ACC112 (cell line): ENCODE measurements around the gene VGLL4.

Experiments
- H2AFZ ChIP-seq: fragments of 200-600 bp; sonication (generic); one replicate; pipeline ENCODE4 v1.6.0; 2017; ENCODE audit warnings: antibody characterized with exemption, low read length; ENCODE audit not compliant: unreplicated experiment
- H3K27ac ChIP-seq: fragments of 200-600 bp; sonication (generic); 2 replicates; pipeline ENCODE4 v1.5.1; 2014; ENCODE audit warnings: low read depth, mild to moderate bottlenecking, antibody characterized with exemption, low read length, moderate library complexity
- H3K27me3 ChIP-seq: fragments of 200-600 bp; sonication (generic); 2 replicates; pipeline ENCODE4 v1.6.1; 2014; ENCODE audit warnings: mild to moderate bottlenecking, antibody characterized with exemption, low read length, moderate library complexity, mixed read lengths; ENCODE audit not compliant: insufficient read depth
- H3K36me3 ChIP-seq: fragments of 200-600 bp; sonication (generic); 2 replicates; pipeline ENCODE4 v1.6.1; 2016; ENCODE audit warnings: mild to moderate bottlenecking, antibody characterized with exemption, low read length, moderate library complexity, mixed read lengths; ENCODE audit not compliant: insufficient read depth
- H3K4me1 ChIP-seq: fragments of 200-600 bp; sonication (generic); one replicate; pipeline ENCODE4 v1.6.1; 2016; ENCODE audit warnings: low read length, mixed read lengths; ENCODE audit not compliant: insufficient read depth, unreplicated experiment, control insufficient read depth
- H3K4me3 ChIP-seq: fragments of 200-600 bp; sonication (generic); 2 replicates; pipeline ENCODE4 v1.5.1; 2014; ENCODE audit warnings: mild to moderate bottlenecking, low read depth, low read length
- H3K79me2 ChIP-seq: fragments of 200-600 bp; sonication (generic); one replicate; pipeline ENCODE4 v1.6.0; 2016; ENCODE audit warnings: low read length; ENCODE audit not compliant: control insufficient read depth, unreplicated experiment, insufficient read depth

VGLL4 gene

DNA sequence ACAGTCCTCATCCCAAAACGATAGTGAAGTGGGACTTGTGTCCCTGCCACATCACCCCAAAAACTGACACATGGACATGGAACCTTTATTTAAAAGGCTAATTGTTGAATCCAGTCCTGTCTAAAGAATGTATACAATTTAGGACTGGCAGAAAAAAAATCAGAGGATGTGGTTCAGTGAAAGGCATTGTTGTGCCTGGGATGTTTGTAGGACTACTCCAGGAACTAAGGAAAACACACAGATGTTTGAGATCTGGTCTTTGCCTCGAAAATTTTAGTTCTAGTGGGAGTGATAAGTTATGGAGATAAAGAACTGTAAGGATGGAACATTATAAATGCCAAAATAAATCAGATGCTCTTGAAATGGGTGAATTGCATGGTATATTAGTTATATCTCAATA is 27.2 kb downstream of the VGLL4 start:
- Histone ChIP-seq H3K36me3 (no peaks in the 10 kb centered on the region), H3K4me1 (no peaks in the 10 kb centered on the region), H2AFZ (no peak overlapping the region), H3K79me2 (peaks cover 98% of the 10 kb centered on the region), H3K27me3 (no peaks in the 10 kb centered on the region), H3K27ac (no peak overlapping the region), H3K4me3 (no peak overlapping the region)

DNA sequence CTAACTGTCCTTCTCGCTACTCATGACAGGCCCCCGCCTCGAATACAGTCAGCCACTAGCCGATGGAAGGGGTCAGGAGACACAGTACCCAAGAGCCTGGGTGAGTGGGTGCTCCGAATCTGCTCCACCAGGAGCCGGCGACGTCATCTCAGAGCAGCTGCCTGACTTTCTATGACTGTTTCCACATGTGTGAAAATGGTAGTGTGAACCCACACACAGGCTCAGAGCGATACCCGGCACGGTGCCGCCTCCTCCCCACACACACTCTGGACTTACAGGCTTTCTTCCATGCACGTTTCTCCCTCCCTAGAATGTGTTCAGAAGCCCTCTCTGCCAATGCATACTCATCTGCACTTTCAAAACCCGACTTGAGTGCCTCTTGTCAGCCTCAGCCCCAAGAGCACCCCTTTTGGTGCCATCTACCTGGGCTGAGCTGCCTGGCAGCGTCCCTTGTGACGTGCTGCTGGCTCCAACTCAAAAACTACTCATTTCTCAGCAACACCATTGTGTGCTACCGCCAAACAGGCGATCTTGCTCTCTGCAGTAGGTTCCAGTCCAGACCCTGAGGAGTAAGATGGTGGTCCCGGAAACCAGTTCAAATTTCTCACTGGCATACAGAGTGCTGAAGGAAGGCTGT is 29.7 kb downstream of the VGLL4 start:
- Histone ChIP-seq H3K79me2 (peaks cover 98% of the 10 kb centered on the region), H3K27ac (no peak overlapping the region), H3K4me1 (peaks cover 17% of the 10 kb centered on the region), H3K27me3 (no peaks in the 10 kb centered on the region), H3K36me3 (no peaks in the 10 kb centered on the region), H2AFZ (no peak overlapping the region), H3K4me3 (no peak overlapping the region)

DNA sequence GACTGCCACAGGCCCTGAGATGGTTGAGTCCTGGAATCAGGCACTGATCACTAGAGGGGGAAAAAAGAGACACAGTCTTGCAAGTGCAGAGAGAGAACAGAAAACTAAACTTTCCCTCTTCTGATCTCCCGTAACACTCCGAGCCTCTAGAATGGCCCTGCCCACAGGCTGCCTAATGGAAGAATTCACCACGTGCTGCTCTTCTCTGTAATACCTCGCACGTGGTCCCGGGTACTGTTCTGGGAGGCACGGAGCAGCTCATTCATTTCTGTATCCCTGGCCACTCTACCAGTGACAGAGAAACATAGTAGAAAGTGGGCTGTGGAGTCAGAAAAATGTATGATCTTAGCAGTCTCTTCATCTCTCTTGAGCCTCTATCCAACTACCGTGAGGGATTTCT is 30.4 kb downstream of the VGLL4 start:
- no peak overlapping the region for H3K27ac ChIP-seq
- no peak overlapping the region for H3K4me3 ChIP-seq
- no peaks in the 10 kb centered on the region for H3K27me3 ChIP-seq
- H3K4me1 ChIP-seq: peaks cover 24% of the 10 kb centered on the region
- H2AFZ ChIP-seq: no peak overlapping the region
- peaks cover 98% of the 10 kb centered on the region for H3K79me2 ChIP-seq
- no peaks in the 10 kb centered on the region for H3K36me3 ChIP-seq

DNA sequence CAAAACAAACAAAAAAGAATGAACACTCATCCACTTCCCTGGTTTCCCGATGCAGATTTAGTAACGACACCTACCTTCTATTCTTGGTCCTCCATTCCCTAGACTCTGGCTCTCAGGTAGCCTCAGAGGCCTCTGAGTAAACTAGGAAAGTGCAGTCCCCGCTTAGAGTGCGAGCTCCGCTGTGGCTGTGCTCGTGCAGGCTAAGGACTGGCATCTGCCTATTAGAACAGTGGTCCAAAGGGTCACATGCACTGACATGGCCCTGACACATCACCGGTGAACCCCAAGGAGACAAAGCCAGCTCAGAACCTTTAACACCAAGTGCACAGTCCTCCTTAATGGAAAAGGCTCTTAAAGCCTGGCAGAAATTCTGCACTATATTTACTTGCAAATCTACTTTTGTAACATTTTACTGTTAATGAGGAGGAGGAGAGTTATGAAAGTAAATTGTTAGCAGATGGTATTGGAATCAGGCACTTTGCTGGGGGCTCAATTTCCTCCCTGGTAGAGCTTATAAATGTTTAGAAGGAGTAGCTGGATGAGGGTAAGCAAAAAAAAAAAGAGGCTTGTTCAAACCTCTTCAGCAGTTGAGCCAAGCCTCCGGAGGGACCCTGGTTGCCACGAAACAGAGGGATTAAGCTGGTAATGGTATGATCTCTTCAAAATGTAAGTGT is 31.1 kb downstream of the VGLL4 start:
- Histone ChIP-seq H3K27ac (no peak overlapping the region), H3K36me3 (no peaks in the 10 kb centered on the region)

DNA sequence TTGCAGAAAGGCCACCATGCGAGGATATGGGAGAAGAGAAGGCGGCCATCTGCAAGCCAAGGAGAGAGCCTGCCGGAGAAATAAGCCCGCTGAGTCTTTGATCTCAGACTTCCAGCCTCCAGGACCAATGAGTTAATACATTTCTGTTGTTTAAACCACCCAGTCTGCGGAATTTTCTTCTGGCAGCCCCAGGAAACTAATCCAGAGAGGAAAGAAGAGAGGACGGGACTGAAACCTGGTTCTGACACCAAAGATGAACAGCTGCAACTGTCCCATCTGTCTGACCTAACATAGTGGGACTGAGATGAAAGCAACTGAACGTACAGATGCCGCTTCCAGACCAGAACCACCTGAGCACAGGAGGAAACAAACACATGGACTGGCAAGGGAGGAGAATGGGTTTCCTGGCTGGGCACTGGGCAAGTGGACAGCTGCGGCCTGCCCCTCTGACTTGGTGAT is 32.3 kb downstream of the VGLL4 start:
- H2AFZ ChIP-seq: no peak overlapping the region
- H3K4me3 ChIP-seq: no peak overlapping the region
- H3K27ac ChIP-seq: no peak overlapping the region
- H3K27me3 ChIP-seq: no peaks in the 10 kb centered on the region
- peaks cover 98% of the 10 kb centered on the region for H3K79me2 ChIP-seq
- peaks cover 30% of the 10 kb centered on the region for H3K4me1 ChIP-seq
- no peaks in the 10 kb centered on the region for H3K36me3 ChIP-seq

More for the DNA sequence above, 31.1 kb downstream of the VGLL4 start:
- no peaks in the 10 kb centered on the region for H3K27me3 ChIP-seq
- H3K79me2 ChIP-seq: peaks cover 98% of the 10 kb centered on the region
- no peak overlapping the region for H3K4me3 ChIP-seq
- H2AFZ ChIP-seq: no peak overlapping the region
- peaks cover 30% of the 10 kb centered on the region for H3K4me1 ChIP-seq

DNA sequence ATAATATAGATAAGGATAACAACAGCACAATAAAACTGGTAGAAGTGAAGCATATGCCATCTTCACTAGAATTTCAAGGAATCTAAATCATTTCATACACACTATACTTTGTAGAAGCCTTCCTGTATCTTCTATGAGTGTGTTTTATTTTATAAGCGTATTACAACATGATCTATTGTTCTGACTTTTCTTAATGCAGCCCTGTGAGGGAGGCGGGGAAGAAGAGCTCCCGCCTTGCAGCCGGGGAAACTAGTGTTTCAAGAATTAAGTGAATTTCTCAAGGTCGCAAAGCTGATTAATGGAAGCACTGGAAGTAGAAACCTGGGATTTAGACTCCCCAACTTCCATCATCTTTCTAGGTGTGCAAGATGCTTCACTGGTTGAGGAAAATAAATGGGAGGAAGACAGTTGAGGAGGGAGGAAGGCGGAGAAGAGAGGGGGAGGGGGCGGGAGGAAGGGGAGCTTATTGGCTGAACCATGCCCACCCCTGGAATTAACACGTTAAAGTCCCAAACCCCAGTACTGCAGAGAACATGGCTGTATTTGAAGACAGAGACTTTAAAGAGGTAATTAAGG is 32.9 kb downstream of the VGLL4 start:
- no peaks in the 10 kb centered on the region for H3K36me3 ChIP-seq
- H2AFZ ChIP-seq: no peak overlapping the region
- H3K4me1 ChIP-seq: peaks cover 30% of the 10 kb centered on the region
- H3K4me3 ChIP-seq: no peak overlapping the region
- peak overlapping the region; percentile 17; the same call in 1 of the 2 replicates for H3K27ac ChIP-seq
- no peaks in the 10 kb centered on the region for H3K27me3 ChIP-seq
- peaks cover 98% of the 10 kb centered on the region for H3K79me2 ChIP-seq

DNA sequence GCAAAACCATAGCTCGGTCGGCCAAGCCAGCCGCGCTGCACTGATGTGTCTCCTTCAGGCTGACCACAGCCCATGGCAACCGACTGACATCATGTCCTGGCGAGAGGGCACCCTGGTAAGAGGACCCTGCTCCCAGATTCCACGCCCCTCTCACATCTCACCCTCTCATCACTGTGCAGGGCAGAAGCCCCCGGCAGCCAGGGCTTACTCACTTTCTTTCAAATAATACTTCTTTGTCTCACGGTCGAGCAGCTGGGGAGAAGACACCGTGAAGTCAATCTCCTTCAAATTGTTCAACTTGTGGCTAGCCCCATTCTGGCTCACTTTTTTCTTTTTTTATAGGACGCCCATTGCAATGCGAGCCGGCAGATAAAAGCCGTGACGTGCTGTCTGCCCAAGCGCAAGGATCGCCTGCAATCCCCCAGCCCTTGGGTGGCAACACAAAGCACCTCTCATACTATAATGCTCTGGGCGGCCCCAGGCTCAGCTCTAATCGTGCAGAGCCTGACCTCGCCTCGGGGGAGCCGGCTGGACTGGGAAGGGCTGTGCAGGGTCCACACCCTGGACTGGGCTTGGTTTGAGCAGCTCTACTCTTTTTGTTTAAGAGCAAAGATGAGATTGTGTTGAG is 33.6 kb downstream of the VGLL4 start:
- Histone ChIP-seq H3K4me1 (peaks cover 35% of the 10 kb centered on the region), H3K4me3 (0 out of 2 replicates have a peak overlapping the region, but pooled peaks have one; percentile 1), H3K27me3 (no peaks in the 10 kb centered on the region), H3K79me2 (peaks cover 97% of the 10 kb centered on the region), H3K27ac (peak overlapping the region; percentile 17; the same call in 1 of the 2 replicates), H2AFZ (no peak overlapping the region), H3K36me3 (no peaks in the 10 kb centered on the region)

DNA sequence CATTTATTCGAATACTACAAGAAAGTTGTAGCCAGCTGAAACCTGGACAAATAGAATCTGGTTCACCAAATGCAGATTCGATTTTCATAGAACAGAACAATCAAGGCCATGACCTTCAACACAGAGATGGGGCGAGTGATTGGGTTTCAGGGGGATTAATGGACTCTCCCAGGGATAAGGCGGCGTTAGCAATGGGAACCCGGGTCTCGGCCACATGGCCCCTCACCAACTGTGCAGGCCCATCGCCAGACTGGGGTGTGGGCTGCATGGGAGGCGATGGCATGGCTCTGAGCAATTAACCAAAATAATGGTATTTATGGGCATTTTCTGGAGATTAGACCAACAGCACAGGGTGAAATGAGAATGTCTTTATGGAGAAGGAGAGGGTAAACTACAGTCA is 34.2 kb downstream of the VGLL4 start:
- Histone ChIP-seq H3K4me1 (peaks cover 39% of the 10 kb centered on the region), H2AFZ (no peak overlapping the region), H3K27ac (no peak overlapping the region; the same call in 1 of the 2 replicates), H3K27me3 (no peaks in the 10 kb centered on the region), H3K79me2 (peaks cover 91% of the 10 kb centered on the region), H3K4me3 (no peak overlapping the region), H3K36me3 (no peaks in the 10 kb centered on the region)

DNA sequence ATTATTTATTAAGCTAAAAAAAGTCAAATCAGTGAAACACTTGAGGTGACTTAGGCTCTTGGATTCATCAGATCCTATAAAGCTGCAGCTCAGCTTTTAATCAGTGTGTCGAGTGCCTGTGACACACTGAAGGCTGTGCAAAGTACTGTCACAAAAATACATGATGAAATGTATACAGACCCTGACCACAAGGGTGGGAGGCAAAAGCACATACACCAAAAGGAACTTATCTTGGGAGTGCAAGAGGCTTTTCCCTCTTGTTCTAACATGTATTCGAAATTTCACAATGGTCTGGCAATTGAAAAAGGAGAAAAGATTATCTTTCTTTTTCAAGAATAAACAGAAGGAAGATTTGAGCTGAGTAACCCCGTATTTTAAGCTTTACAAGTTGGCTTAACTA is 35.9 kb downstream of the VGLL4 start:
- peaks cover 56% of the 10 kb centered on the region for H3K4me1 ChIP-seq
- peak overlapping the region; percentile 42 for H3K27ac ChIP-seq
- peaks cover 91% of the 10 kb centered on the region for H3K79me2 ChIP-seq
- peak overlapping the region; percentile 32; the same call in 1 of the 2 replicates for H3K4me3 ChIP-seq
- H3K27me3 ChIP-seq: no peaks in the 10 kb centered on the region
- no peak overlapping the region for H2AFZ ChIP-seq
- H3K36me3 ChIP-seq: no peaks in the 10 kb centered on the region

DNA sequence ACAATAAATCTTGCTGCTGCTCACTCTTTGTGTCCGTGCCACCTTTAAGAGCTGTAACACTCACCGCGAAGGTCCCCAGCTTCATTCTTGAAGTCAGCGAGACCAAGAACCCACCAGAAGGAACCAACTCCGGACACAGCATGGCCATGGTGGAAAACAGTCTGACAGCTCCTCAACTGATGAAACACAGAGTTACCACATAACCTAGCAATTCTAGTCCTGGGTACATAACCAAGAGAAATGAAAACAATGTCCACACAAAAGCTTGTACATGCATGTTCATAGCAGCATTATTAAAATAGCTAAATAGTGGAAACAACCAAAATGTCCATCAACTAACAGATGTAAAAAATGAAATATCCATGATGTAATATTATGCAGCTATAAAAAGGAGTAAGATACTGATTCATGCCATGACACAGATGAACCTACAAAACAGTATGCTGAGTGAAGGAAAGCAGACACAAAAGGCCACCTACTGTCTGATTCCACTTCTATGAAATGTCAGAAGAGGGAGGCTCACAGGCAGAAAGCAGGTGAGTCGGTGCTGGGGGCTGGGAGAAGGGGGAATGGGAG is 36.8 kb downstream of the VGLL4 start:
- peaks cover 86% of the 10 kb centered on the region for H3K79me2 ChIP-seq
- no peaks in the 10 kb centered on the region for H3K36me3 ChIP-seq
- H3K27ac ChIP-seq: peak overlapping the region; percentile 42; the same call in 1 of the 2 replicates
- no peak overlapping the region for H3K4me3 ChIP-seq
- peaks cover 64% of the 10 kb centered on the region for H3K4me1 ChIP-seq
- H3K27me3 ChIP-seq: no peaks in the 10 kb centered on the region
- H2AFZ ChIP-seq: no peak overlapping the region
